HCT116 (cell line): ENCODE measurements around the gene ITM2B. TPM values are rescaled to one million over a fixed set of nuclear protein-coding genes. Genes with fewer than 3 reads are reported as not detected.

Experiments
- ATAC-seq: fragments of 200-7000 bp; cut with Tn5 transposase; 2 replicates; pipeline ENCODE4 v1.9.1; 2020; ENCODE audit warnings: mild to moderate bottlenecking, moderate library complexity
- BruUV-seq: library from RNA; stranded (reverse); fragments of 400-500 nt; replicated peaks from 2 replicates; lab custom pipeline; 2021; lab: Mats Ljungman, UMichigan
- CTCF ChIA-PET: fragments of 300-600 bp; sonication (Branson Sonifier 250); formaldehyde crosslinking; loops from one replicate; lab custom pipeline; 2021; ENCODE audit warnings: antibody characterized with exemption; lab: Charles Lee
- POLR2A ChIA-PET: fragments of 300-600, 350-600 bp; sonication (Branson Sonifier 250); formaldehyde crosslinking; loops from one replicate; lab custom pipeline; 2021; ENCODE audit warnings: antibody characterized with exemption; lab: Charles Lee
- RAD21 ChIA-PET, 2 experiments: fragments of 300-600 bp; sonication (Branson Sonifier 250); formaldehyde crosslinking; loops; one replicate each; lab custom pipeline; 2023; ENCODE audit warnings: low total read pairs in 2 of 2; ENCODE audit not compliant: uncharacterized antibody in 2 of 2, unreplicated experiment in 2 of 2, low non-redundant PET in 1 of 2; lab: Charles Lee
- DNase-seq: peaks from one replicate; pipeline ENCODE4 v3.0.0-alpha.2; 2010; ENCODE audit warnings: low read depth, low spot score
- H2AFZ ChIP-seq: fragments of 200-600 bp; shearing (Covaris generic), sonication (generic); 2 replicates; pipeline ENCODE4 v1.6.1; 2017; ENCODE audit warnings: low read depth, mixed run types, mixed read lengths, antibody characterized with exemption, low read length; ENCODE audit not compliant: poor library complexity, severe bottlenecking
- H3K27ac ChIP-seq: 2 replicates; pipeline ENCODE4 v1.5.1; 2012; ENCODE audit warnings: low read depth, low read length
- H3K27me3 ChIP-seq: fragments of 200-600 bp; sonication (generic); 2 replicates; pipeline ENCODE4 v1.6.1; 2016; ENCODE audit warnings: mixed run types, low read length, mixed read lengths; ENCODE audit not compliant: insufficient read depth
- H3K36me3 ChIP-seq, 2 experiments: fragments of 200-500 bp in 1 of 2; fragments of 200-600 bp in 1 of 2; sonication (Bioruptor generic) in 1 of 2; sonication (generic) in 1 of 2; 2 replicates each; pipeline versions ENCODE4 v1.5.1 to v1.6.1; 2014 to 2016; ENCODE audit warnings: low read length in 2 of 2, inconsistent platforms in 1 of 2, mixed read lengths in 1 of 2, mixed run types in 1 of 2; ENCODE audit not compliant: insufficient read depth in 2 of 2, control insufficient read depth in 1 of 2
- H3K4me1 ChIP-seq, 2 experiments: fragments of 200-600 bp in 1 of 2; sonication (generic) in 1 of 2; 2 replicates each; pipeline versions ENCODE4 v1.5.1 to v1.6.1; 2012 to 2017; ENCODE audit warnings: low read length in 2 of 2, inconsistent platforms in 1 of 2, mild to moderate bottlenecking in 1 of 2, mixed read lengths in 1 of 2, mixed run types in 1 of 2, moderate library complexity in 1 of 2; ENCODE audit not compliant: insufficient read depth in 2 of 2, control insufficient read depth in 1 of 2
- H3K4me2 ChIP-seq: fragments of 200-600 bp; sonication (generic); 2 replicates; pipeline ENCODE4 v1.6.1; 2017; ENCODE audit warnings: mixed run types, low read length, mixed read lengths
- H3K4me3 ChIP-seq, 2 experiments: fragments of 200-600 bp in 1 of 2; sonication (generic) in 1 of 2; replicated peaks in 1 of 2; 2 replicates each; pipeline ENCODE4 v1.5.1; 2011 to 2016; ENCODE audit warnings: low read length in 2 of 2, control low read depth in 1 of 2, low read depth in 1 of 2, mild to moderate bottlenecking in 1 of 2, mixed read lengths in 1 of 2, mixed run types in 1 of 2
- H3K79me2 ChIP-seq: fragments of 200-600 bp; sonication (generic); 2 replicates; pipeline ENCODE4 v1.6.1; 2017; ENCODE audit warnings: mild to moderate bottlenecking, mixed run types, low read length, moderate library complexity, mixed read lengths; ENCODE audit not compliant: insufficient read depth
- H3K9ac ChIP-seq: fragments of 200-600 bp; sonication (generic); 2 replicates; pipeline ENCODE4 v1.6.1; 2016; ENCODE audit warnings: low read length, mixed read lengths
- H3K9me2 ChIP-seq: fragments of 200-600 bp; sonication (generic), shearing (Covaris generic); 2 replicates; pipeline ENCODE4 v1.6.1; 2017; ENCODE audit warnings: mixed run types, mild to moderate bottlenecking, moderate library complexity; ENCODE audit not compliant: insufficient read depth
- H3K9me3 ChIP-seq, 2 experiments: fragments of 200-500 bp in 1 of 2; fragments of 200-600 bp in 1 of 2; sonication (Bioruptor generic) in 1 of 2; sonication (generic) in 1 of 2; 2 replicates each; pipeline ENCODE4 v1.6.1; 2014 to 2017; ENCODE audit warnings: low read length in 2 of 2, mixed read lengths in 2 of 2, inconsistent platforms in 1 of 2, low read depth in 1 of 2, mild to moderate bottlenecking in 1 of 2, mixed run types in 1 of 2, moderate library complexity in 1 of 2; ENCODE audit not compliant: control insufficient read depth in 1 of 2, insufficient read depth in 1 of 2
- H4K20me1 ChIP-seq: fragments of 200-600 bp; sonication (generic), shearing (Covaris generic); 2 replicates; pipeline ENCODE4 v1.6.1; 2017; ENCODE audit warnings: mixed run types, mild to moderate bottlenecking, moderate library complexity; ENCODE audit not compliant: insufficient read depth
- ELF1 ChIP-seq: IDR thresholded peaks from 2 replicates; pipeline ENCODE4 v1.6.1; 2012; ENCODE audit warnings: low read depth, borderline replicate concordance
- POLR2A ChIP-seq: IDR thresholded peaks from 2 replicates; pipeline ENCODE4 v1.7.0; 2011; ENCODE audit warnings: borderline replicate concordance; ENCODE audit not compliant: insufficient read depth, insufficient read length; ENCODE audit errors: extremely low read depth
- POLR2AphosphoS5 ChIP-seq: IDR thresholded peaks from 2 replicates; pipeline ENCODE4 v1.6.1; 2011; ENCODE audit warnings: mild to moderate bottlenecking, low read depth, low read length, moderate library complexity
- YY1 ChIP-seq: IDR thresholded peaks from 2 replicates; pipeline ENCODE4 v1.6.1; 2011; ENCODE audit warnings: low read length, low read depth, moderate library complexity, mild to moderate bottlenecking; ENCODE audit not compliant: insufficient replicate concordance; ENCODE audit errors: extremely low read depth
- intact Hi-C: fragments of 100-400 bp; cut with micrococcal nuclease; formaldehyde crosslinking; loops from 2 replicates; pipeline ENCODE4 v1.10.0; 2022
- total RNA-seq: library from RNA; stranded (reverse); gene quantifications from one replicate; pipeline ENCODE4 v1.2.1, GENCODE V29; 2021; ENCODE audit not compliant: unreplicated experiment

Gene ITM2B
- total RNA-seq, 1 experiment from 2014 or later: 124 TPM

DNA sequence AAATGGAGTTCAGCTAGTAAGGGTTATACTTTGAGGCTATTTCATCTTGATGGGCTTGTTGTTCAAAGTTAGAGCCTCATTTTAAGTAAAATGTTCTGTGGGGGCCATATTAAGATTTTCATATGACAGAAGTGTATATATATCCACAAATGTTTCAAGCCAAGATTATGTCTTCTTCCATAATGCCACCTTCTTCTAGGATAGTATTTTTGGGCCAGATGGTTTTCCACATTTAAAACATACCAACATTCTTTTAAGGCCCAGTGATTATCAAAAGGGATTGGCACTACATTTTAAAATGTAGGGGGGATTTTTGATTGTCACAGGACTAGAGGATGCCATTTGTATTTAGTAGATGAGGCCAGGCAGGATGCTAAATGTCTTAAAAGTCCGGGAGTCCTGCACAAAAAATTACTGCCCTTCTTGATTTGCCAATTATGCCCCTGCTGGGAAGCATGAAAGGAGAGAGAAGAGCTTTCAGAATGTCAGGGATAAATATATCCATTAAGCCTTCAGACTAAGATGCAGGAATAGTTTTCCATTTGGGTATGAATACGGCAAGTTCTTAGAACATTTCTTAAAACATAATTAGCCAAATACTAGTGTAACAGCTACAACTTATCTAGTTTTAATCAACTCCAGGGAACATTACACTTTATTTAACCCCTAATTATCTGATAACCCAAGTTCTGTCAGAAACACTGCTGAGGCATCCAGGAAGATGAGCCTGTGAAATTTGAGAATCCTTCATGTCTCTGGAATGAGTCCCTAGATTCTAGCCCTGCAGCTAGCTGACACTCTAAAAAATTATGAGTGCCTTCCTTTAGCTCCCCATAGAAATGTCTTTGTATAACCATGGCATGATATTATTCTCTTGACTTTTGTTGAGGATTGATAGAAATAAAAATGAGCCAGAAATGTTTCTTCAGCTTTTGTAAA is 34.0 kb downstream of the ITM2B start:
- Histone ChIP-seq H3K9me3 (no peaks in the 10 kb centered on the region), H3K27me3 (no peaks in the 10 kb centered on the region), H4K20me1 (no peaks in the 10 kb centered on the region), H3K79me2 (no peaks in the 10 kb centered on the region), H3K9ac (no peak overlapping the region), H3K36me3 (peaks cover 0 to 4% of the 10 kb centered on the region in 2 experiments; a peak in 1 of 4 replicates), H3K4me2 (no peak overlapping the region), H3K27ac (no peak overlapping the region), H3K4me1 (peaks cover 0 to 18% of the 10 kb centered on the region in 2 experiments; a peak in 3 of 4 replicates), H3K9me2 (no peaks in the 10 kb centered on the region), H3K4me3 (no peak overlapping the region), H2AFZ (no peak overlapping the region)
- no peak for ATAC-seq
- RAD21 ChIA-PET: no interaction called here
- no peak for DNase-seq
- TF ChIP-seq POLR2A (no peak), POLR2AphosphoS5 (no peak)
- intact Hi-C loops: no loop called here
- POLR2A ChIA-PET: no interaction called here
- CTCF ChIA-PET: no interaction called here
- BruUV-seq: no TSS peak

DNA sequence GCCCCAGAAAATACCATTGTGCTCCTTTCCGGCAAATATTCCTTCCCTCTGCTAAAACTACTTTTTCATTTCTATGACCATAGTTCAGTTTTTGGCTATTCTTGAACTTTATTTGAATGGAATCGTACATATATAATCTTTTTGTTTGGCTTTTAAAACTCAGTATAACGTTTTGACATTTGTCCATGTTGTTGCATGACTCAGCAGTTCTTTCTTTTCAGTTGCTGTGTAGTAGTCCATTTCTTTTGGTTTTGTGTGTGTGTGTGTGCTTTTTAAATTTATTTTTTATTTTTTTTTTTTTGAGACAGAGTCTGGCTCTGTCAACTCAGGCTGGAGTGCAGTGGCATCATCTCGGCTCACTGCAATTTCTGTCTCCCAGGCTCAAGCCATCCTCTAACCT is 35.0 kb downstream of the ITM2B start:
- H3K36me3 ChIP-seq: peaks cover 0 to under 1% of the 10 kb centered on the region in 2 experiments; a peak in 1 of 4 replicates
- no TSS peak for BruUV-seq

More for the DNA sequence above, 35.0 kb downstream of the ITM2B start:
- no peak overlapping the region for H2AFZ ChIP-seq
- H3K4me3 ChIP-seq: no peak overlapping the region
- no peak overlapping the region for H3K4me2 ChIP-seq
- TF ChIP-seq ELF1: no peak
- no peak for TF ChIP-seq YY1
- ATAC-seq (no peak), DNase-seq (no peak)
- ChIA-PET RAD21 (no interaction called here), CTCF (no interaction called here), POLR2A (no interaction called here)
- no peak overlapping the region for H3K27ac ChIP-seq
- H3K9me2 ChIP-seq: no peaks in the 10 kb centered on the region
- intact Hi-C loops: no loop called here
- peaks cover 0 to 12% of the 10 kb centered on the region in 2 experiments; a peak in 3 of 4 replicates for H3K4me1 ChIP-seq
- no peak overlapping the region for H3K9ac ChIP-seq
- no peaks in the 10 kb centered on the region for H3K79me2 ChIP-seq
- no peaks in the 10 kb centered on the region for H4K20me1 ChIP-seq
- H3K9me3 ChIP-seq: no peaks in the 10 kb centered on the region
- no peaks in the 10 kb centered on the region for H3K27me3 ChIP-seq
